GM23248 (cell line): ENCODE measurements around the gene GTF2E1. TPM values are rescaled to one million over a fixed set of nuclear protein-coding genes. Genes with fewer than 3 reads are reported as not detected.

Experiments used
- DNase-seq: peaks from one replicate; pipeline ENCODE4 v3.0.0-alpha.2; 2015
- H2AFZ ChIP-seq: fragments of 200-600 bp; sonication (generic); 2 replicates; pipeline ENCODE4 v1.6.1; 2016; ENCODE audit warnings: antibody characterized with exemption
- H3F3A ChIP-seq: fragments of 200-600 bp; sonication (generic); 2 replicates; pipeline ENCODE4 v1.6.1; 2016; ENCODE audit warnings: mild to moderate bottlenecking, antibody characterized with exemption, mixed run types; ENCODE audit not compliant: insufficient read depth
- H3K27ac ChIP-seq: fragments of 200-600 bp; sonication (generic); 2 replicates; pipeline ENCODE4 v1.5.1; 2016; ENCODE audit warnings: mild to moderate bottlenecking
- H3K27me3 ChIP-seq: fragments of 200-600 bp; sonication (generic); replicated peaks from 2 replicates; pipeline ENCODE4 v1.6.1; 2016; ENCODE audit warnings: mild to moderate bottlenecking; ENCODE audit not compliant: insufficient read depth
- H3K36me3 ChIP-seq: fragments of 200-600 bp; sonication (generic); 2 replicates; pipeline ENCODE4 v1.6.1; 2016; ENCODE audit warnings: low read depth, mild to moderate bottlenecking
- H3K4me1 ChIP-seq: fragments of 200-600 bp; sonication (generic); 2 replicates; pipeline ENCODE4 v1.6.1; 2016; ENCODE audit warnings: mild to moderate bottlenecking; ENCODE audit not compliant: insufficient read depth
- H3K4me2 ChIP-seq: fragments of 200-600 bp; sonication (generic); one replicate; pipeline ENCODE4 v1.6.1; 2016; ENCODE audit warnings: mild to moderate bottlenecking; ENCODE audit not compliant: unreplicated experiment
- H3K4me3 ChIP-seq: fragments of 200-600 bp; sonication (generic); 2 replicates; pipeline ENCODE4 v1.5.1; 2016; ENCODE audit warnings: mild to moderate bottlenecking
- H3K79me2 ChIP-seq: fragments of 200-600 bp; sonication (generic); 2 replicates; pipeline ENCODE4 v1.6.1; 2016; ENCODE audit warnings: mild to moderate bottlenecking; ENCODE audit not compliant: insufficient read depth
- H3K9ac ChIP-seq: fragments of 200-600 bp; sonication (generic); 2 replicates; pipeline ENCODE4 v1.6.1; 2016; ENCODE audit warnings: mild to moderate bottlenecking
- H3K9me2 ChIP-seq: fragments of 200-600 bp; sonication (generic); 2 replicates; pipeline ENCODE4 v1.6.1; 2016; ENCODE audit warnings: mixed run types, mild to moderate bottlenecking, moderate library complexity; ENCODE audit not compliant: insufficient read depth
- H3K9me3 ChIP-seq: fragments of 200-600 bp; sonication (generic); one replicate; pipeline ENCODE4 v1.6.1; 2017; ENCODE audit warnings: low read depth
- H4K20me1 ChIP-seq: fragments of 200-600 bp; sonication (generic); 2 replicates; pipeline ENCODE4 v1.6.0; 2016; ENCODE audit not compliant: insufficient read depth
- EZH2 ChIP-seq: fragments of 200-600 bp; sonication (generic); IDR thresholded peaks from 2 replicates; pipeline ENCODE4 v1.6.1; 2018; ENCODE audit warnings: antibody characterized with exemption, mild to moderate bottlenecking; ENCODE audit not compliant: insufficient read depth, poor library complexity, severe bottlenecking
- EZH2phosphoT487 ChIP-seq: fragments of 200-600 bp; sonication (generic); IDR thresholded peaks from 2 replicates; pipeline ENCODE4 v1.6.1; 2018; ENCODE audit warnings: antibody characterized with exemption, moderate library complexity, mild to moderate bottlenecking, low read depth; ENCODE audit not compliant: insufficient read depth
- WGBS, 2 experiments: methylation state at CpG; one replicate each; pipeline ENCODE4 v1.1.6; 2015 to 2017; ENCODE audit warnings: low lambda C conversion rate in 2 of 2, low coverage in 1 of 2; ENCODE audit errors: missing lambda C conversion rate in 2 of 2; 5-methylcytosine and 5-hydroxymethylcytosine counted together
- in situ Hi-C: fragments of 300-500 bp; cut with MboI; formaldehyde crosslinking; loops from 2 replicates; pipeline ENCODE4 v1.15.0; 2020
- polyA plus RNA-seq: library from polyadenylated mRNA; unstranded; fragments of >200 nt; fragmentation: Nextera tagmentation; extraction: Ambion mirVana; gene quantifications from 2 replicates; pipeline ENCODE4 v1.2.1, GENCODE V29; 2016
- total RNA-seq: library from RNA; depleted of rRNA; stranded (reverse); fragments of >200 nt; shearing (Covaris generic); gene quantifications from 2 replicates; pipeline ENCODE4 v1.2.3, GENCODE V29; 2014; rRNA removed

The GTF2E1 gene
- total RNA-seq = 10.8 and 11.1 TPM in 2 replicates
- polyA plus RNA-seq = 6.9 and 7.2 TPM in 2 replicates

GRCh38 chr3:120742198-120742848 is at the start of gene GTF2E1, which contains the start of gene RABL3:
TSS of gene GTF2E1 (plus strand) at chr3:120742744. CDS start at chr3:120750553, 7,809 bp downstream.
TSS of gene RABL3 (minus strand) at chr3:120742516. CDS start at chr3:120742507, 9 bp downstream.
- Histone ChIP-seq H3K36me3 (no peaks in the 10 kb centered on the region; the same call in 1 of the 2 replicates), H3F3A (peaks cover 7% of the 10 kb centered on the region), H2AFZ (peak within 1 kb of the TSS; percentile 98), H3K4me3 (peak within 1 kb of the TSS; percentile 92), H3K27me3 (no peaks in the 10 kb centered on the region), H3K27ac (peak within 1 kb of the TSS; percentile 91), H3K9me3 (no peaks in the 10 kb centered on the region), H3K4me1 (peaks cover 17% of the 10 kb centered on the region), H4K20me1 (no peaks in the 10 kb centered on the region), H3K9me2 (no peaks in the 10 kb centered on the region), H3K79me2 (peaks cover 54% of the 10 kb centered on the region), H3K9ac (peak within 1 kb of the TSS; percentile 90), H3K4me2 (peak within 1 kb of the TSS; percentile 99)
- TF ChIP-seq EZH2 (no peak), EZH2phosphoT487 (no peak)
- peak; percentile 99 for DNase-seq
- 1% methylated on average over 39 of the region's 39 CpGs for WGBS, 2 experiments
- in situ Hi-C loops = no loop called here

- 0 out of 2 replicates have a peak, but pooled peaks cover 6% of the 10 kb centered on the region for H3K36me3 ChIP-seq
- DNase-seq = peak; percentile 54
- H3K79me2 ChIP-seq = no peaks in the 10 kb centered on the region
- no peaks in the 10 kb centered on the region for H3K9me2 ChIP-seq
- H3K4me2 ChIP-seq = peak overlapping the region; percentile 46
- H3K27me3 ChIP-seq = no peaks in the 10 kb centered on the region
- no peaks in the 10 kb centered on the region for H4K20me1 ChIP-seq
- in situ Hi-C loops = no loop called here
- H3K4me3 ChIP-seq = no peak overlapping the region
- TF ChIP-seq EZH2 (no peak), EZH2phosphoT487 (no peak)
- H3K4me1 ChIP-seq = peaks cover 15% of the 10 kb centered on the region
- peak overlapping the region; percentile 55 for H3K27ac ChIP-seq
- peaks cover 8% of the 10 kb centered on the region; the same call in 1 of the 2 replicates for H3F3A ChIP-seq
- WGBS, 2 experiments = 95 to 100% methylated on average over 1 of the region's 1 CpG
- H3K9me3 ChIP-seq = no peaks in the 10 kb centered on the region
- H2AFZ ChIP-seq = peak overlapping the region; percentile 72
- H3K9ac ChIP-seq = no peak overlapping the region
Observed at GRCh38 chr3:120693439-120694171, 48.9 kb upstream of the GTF2E1 start.

- Histone ChIP-seq H3K4me1 (no peaks in the 10 kb centered on the region), H3K9me3 (no peaks in the 10 kb centered on the region), H3K27ac (no peak overlapping the region), H2AFZ (no peak overlapping the region), H3K4me2 (no peak overlapping the region), H3K36me3 (peaks cover 13% of the 10 kb centered on the region; the same call in 1 of the 2 replicates), H3K79me2 (no peaks in the 10 kb centered on the region), H3F3A (no peaks in the 10 kb centered on the region), H3K4me3 (no peak overlapping the region), H4K20me1 (no peaks in the 10 kb centered on the region), H3K27me3 (no peaks in the 10 kb centered on the region), H3K9me2 (no peaks in the 10 kb centered on the region), H3K9ac (no peak overlapping the region)
- TF ChIP-seq EZH2 (no peak), EZH2phosphoT487 (no peak)
- WGBS, 2 experiments = 41 to 49% methylated on average over 3 of the region's 3 CpGs
- no peak for DNase-seq
- in situ Hi-C loops = no loop called here
Observed at GRCh38 chr3:120699333-120699732, 43.2 kb upstream of the GTF2E1 start.

DNA sequence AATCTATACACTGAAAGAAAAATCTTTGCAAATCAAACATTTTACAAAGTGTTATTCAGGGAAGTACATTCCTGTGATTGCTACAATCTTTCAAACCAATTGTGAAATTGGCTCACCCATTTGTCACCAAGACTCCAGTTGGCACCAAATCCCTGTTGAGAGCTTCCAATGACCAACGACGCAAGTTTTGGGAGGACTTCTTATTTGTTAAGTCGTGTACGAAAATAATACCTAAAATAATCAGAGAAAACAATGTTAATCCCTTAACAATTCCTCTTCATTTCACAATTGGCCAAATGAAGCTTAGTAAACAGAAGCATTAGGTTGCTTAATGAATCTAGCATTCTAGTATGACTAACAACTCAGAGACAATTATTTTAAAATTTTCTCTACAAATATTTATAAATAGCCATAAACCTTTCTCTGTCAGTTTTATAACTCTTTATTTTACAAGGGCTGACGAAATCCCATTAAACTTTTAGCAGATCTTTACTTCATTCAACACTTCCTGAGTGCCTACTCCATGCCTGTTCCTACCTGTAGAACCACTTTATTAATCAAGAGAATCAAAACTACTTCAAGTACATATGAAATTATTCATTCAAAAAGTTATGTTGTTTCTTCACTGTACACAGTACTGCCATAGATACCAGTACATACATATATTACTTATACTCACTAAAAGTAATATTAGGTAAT is 36.5 kb upstream of the GTF2E1 start:
- peak; percentile 10 for DNase-seq
- Histone ChIP-seq H3K27ac (no peak overlapping the region), H3K9me3 (no peaks in the 10 kb centered on the region), H3K27me3 (no peaks in the 10 kb centered on the region), H3K4me1 (no peaks in the 10 kb centered on the region), H2AFZ (no peak overlapping the region), H4K20me1 (no peaks in the 10 kb centered on the region), H3K9ac (no peak overlapping the region), H3F3A (no peaks in the 10 kb centered on the region), H3K9me2 (no peaks in the 10 kb centered on the region), H3K36me3 (peaks cover 7% of the 10 kb centered on the region; the same call in 1 of the 2 replicates), H3K4me2 (no peak overlapping the region), H3K4me3 (no peak overlapping the region), H3K79me2 (no peaks in the 10 kb centered on the region)
- no peak for TF ChIP-seq EZH2
- TF ChIP-seq EZH2phosphoT487 = no peak
- in situ Hi-C loops = no loop called here
- 91 to 94% methylated on average over 5 of the region's 5 CpGs for WGBS, 2 experiments
